SK-N-SH treated with all-trans-retinoic acid at 6 μM for 48 hours (cell line): ENCODE data around the gene FUT4.

Experiments used
- ATAC-seq: fragments of 200-7000 bp; cut with Tn5 transposase; 3 replicates; pipeline ENCODE4 v1.9.1; 2020; ENCODE audit warnings: mild to moderate bottlenecking, moderate library complexity
- ARNTL ChIP-seq: fragments of 450-650 bp; formaldehyde crosslinking; IDR thresholded peaks from 2 replicates; pipeline ENCODE4 v1.5.0; 2020; ENCODE audit warnings: low read depth, mild to moderate bottlenecking, moderate library complexity, borderline replicate concordance
- CSDC2 ChIP-seq: fragments of 250-450 bp; sonication (Bioruptor Pico); IDR thresholded peaks from 2 replicates; pipeline ENCODE4 v1.5.0; 2020; ENCODE audit warnings: mild to moderate bottlenecking, moderate library complexity
- ESRRG ChIP-seq: fragments of 250-450 bp; sonication (Bioruptor Pico); IDR thresholded peaks from 2 replicates; pipeline ENCODE4 v1.6.1; 2021; ENCODE audit warnings: mild to moderate bottlenecking
- GLIS3 ChIP-seq: fragments of 250-450 bp; sonication (Bioruptor Pico); IDR thresholded peaks from 2 replicates; pipeline ENCODE4 v1.5.0; 2020; ENCODE audit warnings: mild to moderate bottlenecking, moderate library complexity
- ISL1 ChIP-seq: fragments of 250-450 bp; sonication (Bioruptor Pico); IDR thresholded peaks from 2 replicates; pipeline ENCODE4 v2.1.2; 2022; ENCODE audit warnings: mild to moderate bottlenecking, moderate library complexity
- OSR1 ChIP-seq: fragments of 250-450 bp; sonication (Bioruptor Pico); IDR thresholded peaks from 2 replicates; pipeline ENCODE4 v1.8.0; 2022; ENCODE audit warnings: moderate library complexity, mild to moderate bottlenecking, inconsistent platforms
- PPARA ChIP-seq: fragments of 250-450 bp; sonication (Bioruptor Pico); IDR thresholded peaks from 2 replicates; pipeline ENCODE4 v1.5.0; 2020; ENCODE audit warnings: mild to moderate bottlenecking, borderline replicate concordance
- SNAI2 ChIP-seq: fragments of 250-450 bp; sonication (Bioruptor Pico); IDR thresholded peaks from 2 replicates; pipeline ENCODE4 v1.5.0; 2020; ENCODE audit warnings: mild to moderate bottlenecking, moderate library complexity
- TCF4 ChIP-seq: fragments of 250-450 bp; sonication (Bioruptor Pico); IDR thresholded peaks from 2 replicates; pipeline ENCODE4 v1.8.0; 2021; ENCODE audit warnings: mild to moderate bottlenecking, moderate library complexity, borderline replicate concordance
- TOX ChIP-seq: fragments of 250-450 bp; sonication (Bioruptor Pico); IDR thresholded peaks from 2 replicates; pipeline ENCODE4 v1.8.0; 2021; ENCODE audit warnings: mild to moderate bottlenecking, moderate library complexity, borderline replicate concordance
- ZC3H10 ChIP-seq: fragments of 250-450 bp; sonication (Bioruptor Pico); IDR thresholded peaks from 2 replicates; pipeline ENCODE4 v1.5.1; 2021; ENCODE audit warnings: mild to moderate bottlenecking, moderate library complexity
- ZFP3 ChIP-seq: fragments of 250-450 bp; sonication (Bioruptor Pico); IDR thresholded peaks from 2 replicates; pipeline ENCODE4 v1.5.0; 2020; ENCODE audit warnings: mild to moderate bottlenecking, moderate library complexity
- ZNF565 ChIP-seq: fragments of 450-650 bp; formaldehyde crosslinking; conservative IDR thresholded peaks from 2 replicates; pipeline ENCODE4 v1.5.0; 2020; ENCODE audit warnings: low read depth, mild to moderate bottlenecking, moderate library complexity
- ZNF70 ChIP-seq: fragments of 450-650 bp; formaldehyde crosslinking; IDR thresholded peaks from 2 replicates; pipeline ENCODE4 v1.5.0; 2020; ENCODE audit warnings: mild to moderate bottlenecking, moderate library complexity
- ZNF8 ChIP-seq: fragments of 450-650 bp; formaldehyde crosslinking; IDR thresholded peaks from 2 replicates; pipeline ENCODE4 v1.5.0; 2020; ENCODE audit warnings: mild to moderate bottlenecking, moderate library complexity
- TF ChIP-seq, protein P1 (sequence below): fragments of 250-450 bp; sonication (Bioruptor Pico); IDR thresholded peaks from 2 replicates; pipeline ENCODE4 v1.5.1; 2020; ENCODE audit warnings: low read depth, mild to moderate bottlenecking, moderate library complexity
- TF ChIP-seq, protein P2 (sequence below): fragments of 250-450 bp; sonication (Bioruptor Pico); IDR thresholded peaks from 2 replicates; pipeline ENCODE4 v1.8.0; 2020; ENCODE audit warnings: mild to moderate bottlenecking, moderate library complexity, borderline replicate concordance
- TF ChIP-seq, protein P3 (sequence below): fragments of 250-450 bp; sonication (Bioruptor Pico); IDR thresholded peaks from 2 replicates; pipeline ENCODE4 v1.5.0; 2020; ENCODE audit warnings: mild to moderate bottlenecking, moderate library complexity
- TF ChIP-seq, protein P4 (sequence below): fragments of 250-450 bp; sonication (Bioruptor Pico); IDR thresholded peaks from 2 replicates; pipeline ENCODE4 v1.8.0; 2021; ENCODE audit warnings: low read depth, mild to moderate bottlenecking, moderate library complexity, borderline replicate concordance
- TF ChIP-seq, protein P5 (sequence below): fragments of 250-450 bp; sonication (Bioruptor Pico); IDR thresholded peaks from 2 replicates; pipeline ENCODE4 v1.5.1; 2021; ENCODE audit warnings: mild to moderate bottlenecking, moderate library complexity

FUT4 gene

DNA sequence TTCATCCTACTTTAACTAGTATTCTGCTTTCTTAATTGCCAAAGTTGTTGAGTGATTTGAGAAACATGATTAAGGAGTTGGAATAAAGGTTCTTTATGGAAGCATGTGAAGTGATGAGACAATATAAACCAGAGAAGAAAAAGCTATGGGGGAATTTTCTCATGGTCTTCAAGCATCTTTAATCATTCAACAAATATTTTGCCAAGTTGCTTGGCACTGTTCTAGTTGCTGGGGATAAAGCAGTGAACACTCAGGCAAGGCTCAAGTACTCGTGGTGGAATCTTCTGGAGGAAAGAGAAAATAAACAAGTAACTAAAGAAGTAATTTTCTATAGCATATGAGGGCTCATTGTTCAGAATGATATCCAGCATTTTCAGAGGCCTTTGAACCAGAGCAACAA, 14.3 kb downstream of the FUT4 start (continued):
- TF ChIP-seq, protein P1, sequence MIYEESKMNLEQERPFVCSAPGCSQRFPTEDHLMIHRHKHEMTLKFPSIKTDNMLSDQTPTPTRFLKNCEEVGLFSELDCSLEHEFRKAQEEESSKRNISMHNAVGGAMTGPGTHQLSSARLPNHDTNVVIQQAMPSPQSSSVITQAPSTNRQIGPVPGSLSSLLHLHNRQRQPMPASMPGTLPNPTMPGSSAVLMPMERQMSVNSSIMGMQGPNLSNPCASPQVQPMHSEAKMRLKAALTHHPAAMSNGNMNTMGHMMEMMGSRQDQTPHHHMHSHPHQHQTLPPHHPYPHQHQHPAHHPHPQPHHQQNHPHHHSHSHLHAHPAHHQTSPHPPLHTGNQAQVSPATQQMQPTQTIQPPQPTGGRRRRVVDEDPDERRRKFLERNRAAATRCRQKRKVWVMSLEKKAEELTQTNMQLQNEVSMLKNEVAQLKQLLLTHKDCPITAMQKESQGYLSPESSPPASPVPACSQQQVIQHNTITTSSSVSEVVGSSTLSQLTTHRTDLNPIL (CRISPR knock-in tag) = no peak
- TF ChIP-seq OSR1 (no peak), ZNF8 (CRISPR knock-in tag) (no peak)
- TF ChIP-seq, protein P2, sequence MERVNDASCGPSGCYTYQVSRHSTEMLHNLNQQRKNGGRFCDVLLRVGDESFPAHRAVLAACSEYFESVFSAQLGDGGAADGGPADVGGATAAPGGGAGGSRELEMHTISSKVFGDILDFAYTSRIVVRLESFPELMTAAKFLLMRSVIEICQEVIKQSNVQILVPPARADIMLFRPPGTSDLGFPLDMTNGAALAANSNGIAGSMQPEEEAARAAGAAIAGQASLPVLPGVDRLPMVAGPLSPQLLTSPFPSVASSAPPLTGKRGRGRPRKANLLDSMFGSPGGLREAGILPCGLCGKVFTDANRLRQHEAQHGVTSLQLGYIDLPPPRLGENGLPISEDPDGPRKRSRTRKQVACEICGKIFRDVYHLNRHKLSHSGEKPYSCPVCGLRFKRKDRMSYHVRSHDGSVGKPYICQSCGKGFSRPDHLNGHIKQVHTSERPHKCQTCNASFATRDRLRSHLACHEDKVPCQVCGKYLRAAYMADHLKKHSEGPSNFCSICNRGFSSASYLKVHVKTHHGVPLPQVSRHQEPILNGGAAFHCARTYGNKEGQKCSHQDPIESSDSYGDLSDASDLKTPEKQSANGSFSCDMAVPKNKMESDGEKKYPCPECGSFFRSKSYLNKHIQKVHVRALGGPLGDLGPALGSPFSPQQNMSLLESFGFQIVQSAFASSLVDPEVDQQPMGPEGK (CRISPR knock-in tag) = no peak
- TF ChIP-seq, all 23 proteins: peak for 0

DNA sequence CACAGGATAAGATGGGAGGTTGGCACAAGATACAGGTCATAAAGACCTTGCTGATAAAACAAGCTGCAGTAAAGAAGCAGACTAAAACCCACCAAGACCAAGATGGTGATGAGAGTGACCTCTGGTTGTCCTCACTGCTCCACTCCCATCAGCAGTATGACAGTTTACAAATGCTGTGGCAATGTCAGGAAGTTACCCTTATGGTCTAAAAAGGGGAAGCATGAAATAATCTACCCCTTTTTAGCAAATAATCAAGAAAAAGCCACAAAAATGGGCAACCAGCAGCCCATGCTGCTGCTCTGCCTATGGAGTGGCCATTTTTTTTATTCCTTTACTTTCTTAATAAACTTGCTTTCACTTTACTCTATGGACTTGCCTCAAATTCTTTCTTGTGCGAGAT, 14.7 kb downstream of the FUT4 start:
- no peak for TF ChIP-seq ARNTL (CRISPR knock-in tag)
- ATAC-seq = no peak

DNA sequence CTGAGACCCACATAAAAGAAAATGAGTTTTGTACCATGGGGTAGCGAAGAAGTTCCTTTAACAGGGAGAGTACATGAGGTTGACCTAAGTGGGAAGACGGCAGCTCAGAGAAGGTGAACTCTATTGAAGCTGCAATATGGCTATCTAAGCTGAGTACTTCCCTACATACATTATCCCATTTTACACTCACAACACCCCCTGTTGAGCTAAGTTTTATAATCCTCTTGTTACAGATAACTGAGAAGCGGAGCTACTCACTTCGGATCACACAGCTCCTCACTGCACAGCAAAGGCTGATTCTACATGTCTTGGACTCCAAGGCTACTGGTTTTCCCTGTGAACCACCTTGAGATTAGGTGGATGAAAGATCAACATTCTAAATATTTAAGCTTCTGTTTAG, 15.2 kb downstream of the FUT4 start:
- no peak for TF ChIP-seq ZFP3 (CRISPR knock-in tag)
- no peak for TF ChIP-seq PPARA (CRISPR knock-in tag)
- no peak for TF ChIP-seq CSDC2 (CRISPR knock-in tag)
- no peak for TF ChIP-seq ESRRG
- no peak for TF ChIP-seq GLIS3
- TF ChIP-seq, protein P2 (CRISPR knock-in tag) = no peak
- no peak for TF ChIP-seq SNAI2
- no peak for TF ChIP-seq TOX (CRISPR knock-in tag)
- no peak for TF ChIP-seq ZNF70 (CRISPR knock-in tag)
- ATAC-seq = no peak

DNA sequence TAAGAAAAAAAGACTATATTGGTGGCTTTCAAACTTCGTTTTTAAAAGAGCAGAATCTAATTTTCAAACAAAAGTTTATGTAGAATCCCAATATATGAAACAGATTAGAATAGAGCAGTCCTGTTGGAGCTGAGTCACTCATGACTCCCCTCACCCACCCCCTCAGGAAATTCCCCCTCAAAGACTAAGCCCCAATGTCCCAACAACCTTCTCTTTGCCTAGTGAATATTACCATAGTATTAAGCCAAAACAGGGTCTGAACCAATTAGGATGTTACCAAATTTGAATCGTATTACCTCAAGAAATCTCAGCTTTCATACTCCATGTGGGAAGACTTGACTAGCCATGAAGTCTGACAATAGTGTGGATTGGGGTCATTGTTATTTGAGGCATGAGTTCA, 15.6 kb downstream of the FUT4 start:
- TF ChIP-seq ESRRG (no peak), TOX (CRISPR knock-in tag) (no peak), ISL1 (CRISPR knock-in tag) (no peak), SNAI2 (no peak)
- TF ChIP-seq, protein P3, sequence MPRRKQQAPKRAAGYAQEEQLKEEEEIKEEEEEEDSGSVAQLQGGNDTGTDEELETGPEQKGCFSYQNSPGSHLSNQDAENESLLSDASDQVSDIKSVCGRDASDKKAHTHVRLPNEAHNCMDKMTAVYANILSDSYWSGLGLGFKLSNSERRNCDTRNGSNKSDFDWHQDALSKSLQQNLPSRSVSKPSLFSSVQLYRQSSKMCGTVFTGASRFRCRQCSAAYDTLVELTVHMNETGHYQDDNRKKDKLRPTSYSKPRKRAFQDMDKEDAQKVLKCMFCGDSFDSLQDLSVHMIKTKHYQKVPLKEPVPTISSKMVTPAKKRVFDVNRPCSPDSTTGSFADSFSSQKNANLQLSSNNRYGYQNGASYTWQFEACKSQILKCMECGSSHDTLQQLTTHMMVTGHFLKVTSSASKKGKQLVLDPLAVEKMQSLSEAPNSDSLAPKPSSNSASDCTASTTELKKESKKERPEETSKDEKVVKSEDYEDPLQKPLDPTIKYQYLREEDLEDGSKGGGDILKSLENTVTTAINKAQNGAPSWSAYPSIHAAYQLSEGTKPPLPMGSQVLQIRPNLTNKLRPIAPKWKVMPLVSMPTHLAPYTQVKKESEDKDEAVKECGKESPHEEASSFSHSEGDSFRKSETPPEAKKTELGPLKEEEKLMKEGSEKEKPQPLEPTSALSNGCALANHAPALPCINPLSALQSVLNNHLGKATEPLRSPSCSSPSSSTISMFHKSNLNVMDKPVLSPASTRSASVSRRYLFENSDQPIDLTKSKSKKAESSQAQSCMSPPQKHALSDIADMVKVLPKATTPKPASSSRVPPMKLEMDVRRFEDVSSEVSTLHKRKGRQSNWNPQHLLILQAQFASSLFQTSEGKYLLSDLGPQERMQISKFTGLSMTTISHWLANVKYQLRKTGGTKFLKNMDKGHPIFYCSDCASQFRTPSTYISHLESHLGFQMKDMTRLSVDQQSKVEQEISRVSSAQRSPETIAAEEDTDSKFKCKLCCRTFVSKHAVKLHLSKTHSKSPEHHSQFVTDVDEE (CRISPR knock-in tag) = no peak
- TF ChIP-seq, protein P4, sequence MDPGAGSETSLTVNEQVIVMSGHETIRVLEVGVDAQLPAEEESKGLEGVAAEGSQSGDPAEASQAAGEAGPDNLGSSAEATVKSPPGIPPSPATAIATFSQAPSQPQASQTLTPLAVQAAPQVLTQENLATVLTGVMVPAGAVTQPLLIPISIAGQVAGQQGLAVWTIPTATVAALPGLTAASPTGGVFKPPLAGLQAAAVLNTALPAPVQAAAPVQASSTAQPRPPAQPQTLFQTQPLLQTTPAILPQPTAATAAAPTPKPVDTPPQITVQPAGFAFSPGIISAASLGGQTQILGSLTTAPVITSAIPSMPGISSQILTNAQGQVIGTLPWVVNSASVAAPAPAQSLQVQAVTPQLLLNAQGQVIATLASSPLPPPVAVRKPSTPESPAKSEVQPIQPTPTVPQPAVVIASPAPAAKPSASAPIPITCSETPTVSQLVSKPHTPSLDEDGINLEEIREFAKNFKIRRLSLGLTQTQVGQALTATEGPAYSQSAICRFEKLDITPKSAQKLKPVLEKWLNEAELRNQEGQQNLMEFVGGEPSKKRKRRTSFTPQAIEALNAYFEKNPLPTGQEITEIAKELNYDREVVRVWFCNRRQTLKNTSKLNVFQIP (CRISPR knock-in tag) = no peak

DNA sequence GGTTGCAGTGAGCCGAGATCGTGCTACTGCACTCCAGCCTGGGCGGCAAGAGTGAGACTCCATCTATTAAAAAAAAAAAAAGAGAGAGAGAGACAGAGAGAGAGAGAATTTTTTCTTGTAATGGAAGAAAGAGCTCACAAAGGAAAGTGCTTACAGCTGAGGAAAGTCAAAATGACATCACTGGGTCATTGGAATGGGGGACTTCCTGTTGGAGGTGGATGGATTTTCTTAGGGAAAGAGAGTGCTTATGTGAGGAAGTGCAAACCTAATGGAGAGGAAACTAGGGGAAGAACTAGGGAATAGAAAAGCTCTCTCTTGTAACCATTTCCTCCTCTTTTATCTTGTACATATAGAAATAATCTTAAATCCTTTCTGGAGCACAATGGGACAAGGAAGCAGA, 17.1 kb downstream of the FUT4 start:
- no peak for ATAC-seq
- TF ChIP-seq ZNF70 (CRISPR knock-in tag) = no peak
- no peak for TF ChIP-seq CSDC2 (CRISPR knock-in tag)
- TF ChIP-seq, protein P2 (CRISPR knock-in tag) = no peak
- TF ChIP-seq, protein P1 (CRISPR knock-in tag) = no peak
- TF ChIP-seq ZNF565 (CRISPR knock-in tag) = no peak
- TF ChIP-seq, protein P5, sequence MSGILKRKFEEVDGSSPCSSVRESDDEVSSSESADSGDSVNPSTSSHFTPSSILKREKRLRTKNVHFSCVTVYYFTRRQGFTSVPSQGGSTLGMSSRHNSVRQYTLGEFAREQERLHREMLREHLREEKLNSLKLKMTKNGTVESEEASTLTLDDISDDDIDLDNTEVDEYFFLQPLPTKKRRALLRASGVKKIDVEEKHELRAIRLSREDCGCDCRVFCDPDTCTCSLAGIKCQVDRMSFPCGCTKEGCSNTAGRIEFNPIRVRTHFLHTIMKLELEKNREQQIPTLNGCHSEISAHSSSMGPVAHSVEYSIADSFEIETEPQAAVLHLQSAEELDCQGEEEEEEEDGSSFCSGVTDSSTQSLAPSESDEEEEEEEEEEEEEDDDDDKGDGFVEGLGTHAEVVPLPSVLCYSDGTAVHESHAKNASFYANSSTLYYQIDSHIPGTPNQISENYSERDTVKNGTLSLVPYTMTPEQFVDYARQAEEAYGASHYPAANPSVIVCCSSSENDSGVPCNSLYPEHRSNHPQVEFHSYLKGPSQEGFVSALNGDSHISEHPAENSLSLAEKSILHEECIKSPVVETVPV (CRISPR knock-in tag) = no peak
- no peak for TF ChIP-seq TCF4 (CRISPR knock-in tag)
- TF ChIP-seq ZC3H10 = no peak

More for the DNA sequence above, 15.6 kb downstream of the FUT4 start:
- no peak for ATAC-seq
